T-cell (primary cell): ENCODE data around the gene STX1B. TPM values are rescaled to one million over a fixed set of nuclear protein-coding genes. Genes with fewer than 3 reads are reported as not detected.

Experiments used
- ATAC-seq, 4 experiments: fragments of 200-7000 bp in 3 of 4; fragments of 150-1000 bp in 1 of 4; cut with Tn5 transposase; replicated peaks in 1 of 4; 1 replicate in 3 of 4; 2 replicates in 1 of 4; pipeline ENCODE4 v1.10.0; 2021; ENCODE audit warnings: moderate library complexity in 3 of 4, mild to moderate bottlenecking in 2 of 4, moderate number of reproducible peaks in 1 of 4
- CTCF ChIA-PET, 2 donors: fragments of 300-600 bp; sonication (Branson Sonifier 250); formaldehyde crosslinking; loops; one replicate each; lab custom pipeline; 2022; ENCODE audit warnings: antibody characterized with exemption in 2 of 2; lab: Charles Lee
- POLR2A ChIA-PET, 2 donors: fragments of 300-600 bp; sonication (Branson Sonifier 250); formaldehyde crosslinking; loops; one replicate each; lab custom pipeline; 2022; ENCODE audit warnings: antibody characterized with exemption in 2 of 2; lab: Charles Lee
- DNase-seq, 35 experiments: peaks; one replicate each; pipeline versions ENCODE4 v3.0.0 to v3.0.0-alpha.2; 2013 to 2023
- H3K27ac ChIP-seq: one replicate; pipeline ENCODE4 v1.5.1; 2013; ENCODE audit warnings: low read length
- H3K27me3 ChIP-seq, 2 experiments: replicated peaks in 1 of 2; 1 replicate in 1 of 2; 2 replicates in 1 of 2; pipeline versions ENCODE4 v1.6.1 to v1.7.0; 2013; ENCODE audit warnings: low read length in 1 of 2, mixed read lengths in 1 of 2; ENCODE audit not compliant: control insufficient read depth in 2 of 2, insufficient read depth in 2 of 2; ENCODE audit errors: extremely low read depth in 1 of 2
- H3K36me3 ChIP-seq, 2 donors: 1 replicate in 1 of 2; 2 replicates in 1 of 2; pipeline versions ENCODE4 v1.6.1 to v1.7.0; 2013; ENCODE audit warnings: low read length in 1 of 2; ENCODE audit not compliant: control insufficient read depth in 2 of 2, insufficient read depth in 1 of 2; ENCODE audit errors: extremely low read depth in 1 of 2
- H3K4me1 ChIP-seq, 2 experiments: 1 replicate in 1 of 2; 2 replicates in 1 of 2; pipeline versions ENCODE4 v1.6.1 to v1.7.0; 2013; ENCODE audit warnings: low read length in 2 of 2, mixed read lengths in 1 of 2; ENCODE audit not compliant: insufficient read depth in 2 of 2, control insufficient read depth in 1 of 2; ENCODE audit errors: extremely low read depth in 1 of 2
- H3K4me3 ChIP-seq, 2 donors: 1 replicate in 1 of 2; 2 replicates in 1 of 2; pipeline versions ENCODE4 v1.5.1 to v1.7.0; 2013; ENCODE audit warnings: mild to moderate bottlenecking in 2 of 2, low read length in 1 of 2, moderate library complexity in 1 of 2; ENCODE audit not compliant: control insufficient read depth in 1 of 2; ENCODE audit errors: extremely low read depth in 1 of 2
- H3K9me3 ChIP-seq: 2 replicates; pipeline ENCODE4 v1.7.0; 2013
- H3K27ac Mint-ChIP-seq, 2 donors: one replicate each; pipeline ENCODE4 v1.8.0; 2020 to 2021; ENCODE audit warnings: mild to moderate bottlenecking in 2 of 2, mixed read lengths in 2 of 2
- H3K27me3 Mint-ChIP-seq, 2 donors: one replicate each; pipeline ENCODE4 v1.8.0; 2021 to 2022; ENCODE audit warnings: mixed read lengths in 2 of 2
- H3K36me3 Mint-ChIP-seq: one replicate; pipeline ENCODE4 v1.8.0; 2021; ENCODE audit warnings: mixed read lengths
- H3K4me1 Mint-ChIP-seq, 3 donors: one replicate each; pipeline ENCODE4 v1.8.0; 2020 to 2022; ENCODE audit warnings: mixed read lengths in 3 of 3, mild to moderate bottlenecking in 1 of 3
- H3K4me3 Mint-ChIP-seq, 3 donors: one replicate each; pipeline ENCODE4 v1.8.0; 2020 to 2022; ENCODE audit warnings: mild to moderate bottlenecking in 3 of 3, mixed read lengths in 3 of 3, moderate library complexity in 3 of 3
- H3K9me3 Mint-ChIP-seq, 3 donors: one replicate each; pipeline ENCODE4 v1.8.0; 2020 to 2022; ENCODE audit warnings: mixed read lengths in 3 of 3
- WGBS: methylation state at CpG from one replicate; pipeline ENCODE4 v1.1.5; 2013; ENCODE audit warnings: missing lambda C conversion rate; ENCODE audit not compliant: insufficient coverage; 5-methylcytosine and 5-hydroxymethylcytosine counted together
- total RNA-seq, 35 experiments: library from RNA in 6 of 35; stranded (reverse) in 6 of 35; fragments of 120-200 nt in 1 of 35; gene quantifications; one replicate each; pipeline versions ENCODE4 v1.2.1 to v1.2.4 and lab custom pipeline; 2013 to 2026

STX1B gene
- total RNA-seq, 5 donors from 2014 or later (not counting 1 experiment from before 2014, with no cell fraction given): 2.3 to 3.9 (median 3.4) TPM

- peaks cover 0 to 1% (median 0%) of the 10 kb centered on the region in 3 donors for H3K4me1 Mint-ChIP-seq
- peaks cover 21 to 37% of the 10 kb centered on the region in 2 donors for H3K36me3 ChIP-seq
- ChIA-PET CTCF (interaction anchor here in 1 of 2 donors (0.6 to 3.6 kb wide), 3 partner anchors 53 to 461 kb away, joined by 3 to 19 read pairs (median 8); no protein-coding TSS in a partner anchor), POLR2A (interaction anchor here in 1 of 2 donors (0.5 kb wide), 1 partner anchor 120 kb away, joined by 5 read pairs; no protein-coding TSS in a partner anchor)
- H3K4me3 Mint-ChIP-seq: no peak overlapping the region
- peaks cover 0 to 9% of the 10 kb centered on the region in 2 experiments for H3K4me1 ChIP-seq
- no peaks in the 10 kb centered on the region for H3K27me3 Mint-ChIP-seq
- H3K36me3 Mint-ChIP-seq: peaks cover 19% of the 10 kb centered on the region
- DNase-seq (no peak), ATAC-seq (no peak)
- H3K4me3 ChIP-seq: no peak overlapping the region
- no peak overlapping the region for H3K27ac ChIP-seq
- H3K27me3 ChIP-seq: no peaks in the 10 kb centered on the region
- H3K27ac Mint-ChIP-seq: no peak overlapping the region
- WGBS: 91% methylated on average over 25 of the region's 25 CpGs
- no peaks in the 10 kb centered on the region for H3K9me3 ChIP-seq
- H3K9me3 Mint-ChIP-seq: no peaks in the 10 kb centered on the region
Observed at GRCh38 chr16:30983289-30983889, 27.0 kb downstream of the STX1B start.

GRCh38 chr16:30982548-30983288 lies 27.7 kb downstream of the STX1B start:
- Histone ChIP-seq H3K4me1 (peaks cover 0 to 9% of the 10 kb centered on the region in 2 experiments), H3K4me3 (no peak overlapping the region), H3K27me3 (no peaks in the 10 kb centered on the region), H3K36me3 (peaks cover 21 to 37% of the 10 kb centered on the region in 2 donors), H3K27ac (no peak overlapping the region), H3K9me3 (no peaks in the 10 kb centered on the region)
- ATAC-seq (no peak), DNase-seq (no peak)
- Mint-ChIP-seq H3K4me3 (no peak overlapping the region), H3K9me3 (no peaks in the 10 kb centered on the region), H3K36me3 (peaks cover 19% of the 10 kb centered on the region), H3K27me3 (no peaks in the 10 kb centered on the region), H3K4me1 (peaks cover 0 to 1% (median 0%) of the 10 kb centered on the region in 3 donors), H3K27ac (no peak overlapping the region)
- WGBS: 92% methylated on average over 11 of the region's 17 CpGs
- CTCF ChIA-PET: interaction anchor here in 1 of 2 donors (0.6 to 3.6 kb wide), 3 partner anchors 53 to 201 kb away, joined by 3 to 19 read pairs (median 3); no protein-coding TSS in a partner anchor
- POLR2A ChIA-PET: interaction anchor here in 1 of 2 donors (0.5 kb wide), 1 partner anchor 120 kb away, joined by 5 read pairs; no protein-coding TSS in a partner anchor

GRCh38 chr16:30980959-30981358 lies 29.5 kb downstream of the STX1B start:
- Histone ChIP-seq H3K36me3 (peaks cover 30 to 53% of the 10 kb centered on the region in 2 donors), H3K4me3 (no peak overlapping the region), H3K4me1 (peaks cover 0 to 9% of the 10 kb centered on the region in 2 experiments), H3K9me3 (no peaks in the 10 kb centered on the region), H3K27ac (no peak overlapping the region), H3K27me3 (no peaks in the 10 kb centered on the region)
- WGBS: 98% methylated on average over 14 of the region's 14 CpGs
- Mint-ChIP-seq H3K27ac (no peak overlapping the region), H3K9me3 (no peaks in the 10 kb centered on the region), H3K27me3 (no peaks in the 10 kb centered on the region), H3K4me3 (no peak overlapping the region), H3K4me1 (peaks cover 0 to 2% (median 0%) of the 10 kb centered on the region in 3 donors), H3K36me3 (peaks cover 29% of the 10 kb centered on the region)
- ChIA-PET CTCF (no interaction called here), POLR2A (no interaction called here)
- ATAC-seq: no peak
- DNase-seq: no peak

- no peak for DNase-seq
- ATAC-seq: no peak
- Mint-ChIP-seq H3K36me3 (peaks cover 33% of the 10 kb centered on the region), H3K4me1 (peaks cover 0 to 2% (median 0%) of the 10 kb centered on the region in 3 donors), H3K9me3 (no peaks in the 10 kb centered on the region), H3K27ac (no peak overlapping the region), H3K27me3 (no peaks in the 10 kb centered on the region), H3K4me3 (no peak overlapping the region)
- Histone ChIP-seq H3K4me3 (no peak overlapping the region), H3K27me3 (no peaks in the 10 kb centered on the region), H3K4me1 (peaks cover 0 to 9% of the 10 kb centered on the region in 2 experiments), H3K36me3 (peaks cover 33 to 58% of the 10 kb centered on the region in 2 donors), H3K9me3 (no peaks in the 10 kb centered on the region), H3K27ac (no peak overlapping the region)
- ChIA-PET POLR2A (interaction anchor here in 1 of 2 donors (0.6 kb wide), 1 partner anchor 77 kb away, joined by 3 read pairs; no protein-coding TSS in a partner anchor), CTCF (no interaction called here)
- 98% methylated on average over 13 of the region's 29 CpGs for WGBS
Observed at GRCh38 chr16:30980434-30980833, 30.0 kb downstream of the STX1B start.

GRCh38 chr16:30980023-30980371 lies 30.4 kb downstream of the STX1B start:
- H3K27me3 Mint-ChIP-seq: no peaks in the 10 kb centered on the region
- peaks cover 33% of the 10 kb centered on the region for H3K36me3 Mint-ChIP-seq
- ATAC-seq: no peak
- 95% methylated on average over 15 of the region's 15 CpGs for WGBS
- Histone ChIP-seq H3K4me3 (no peak overlapping the region), H3K27ac (no peak overlapping the region), H3K4me1 (peaks cover 0 to 5% of the 10 kb centered on the region in 2 experiments), H3K9me3 (no peaks in the 10 kb centered on the region), H3K27me3 (no peaks in the 10 kb centered on the region), H3K36me3 (peaks cover 34 to 62% of the 10 kb centered on the region in 2 donors)
- no peak overlapping the region for H3K4me3 Mint-ChIP-seq
- peaks cover 0 to 2% (median 0%) of the 10 kb centered on the region in 3 donors for H3K4me1 Mint-ChIP-seq
- ChIA-PET CTCF (no interaction called here), POLR2A (no interaction called here)
- H3K27ac Mint-ChIP-seq: no peak overlapping the region
- no peaks in the 10 kb centered on the region for H3K9me3 Mint-ChIP-seq
- no peak for DNase-seq

GRCh38 chr16:30979170-30980022 lies 31.0 kb downstream of the STX1B start:
- Mint-ChIP-seq H3K9me3 (no peaks in the 10 kb centered on the region), H3K36me3 (peaks cover 35% of the 10 kb centered on the region), H3K4me3 (no peak overlapping the region)

More at GRCh38 chr16:30979170-30980022, 31.0 kb downstream of the STX1B start:
- Histone ChIP-seq H3K27ac (no peak overlapping the region), H3K36me3 (peaks cover 39 to 58% of the 10 kb centered on the region in 2 donors), H3K27me3 (no peaks in the 10 kb centered on the region), H3K4me1 (no peaks in the 10 kb centered on the region), H3K4me3 (no peak overlapping the region), H3K9me3 (no peaks in the 10 kb centered on the region)
- DNase-seq: no peak
- peaks cover 0 to 2% (median under 1%) of the 10 kb centered on the region in 3 donors for H3K4me1 Mint-ChIP-seq
- H3K27ac Mint-ChIP-seq: no peak overlapping the region
- ChIA-PET CTCF (no interaction called here), POLR2A (no interaction called here)
- 99% methylated on average over 32 of the region's 62 CpGs for WGBS
- ATAC-seq: no peak
- H3K27me3 Mint-ChIP-seq: no peaks in the 10 kb centered on the region
